H1 (cell line): ENCODE results near the gene SRF. TPM values are rescaled to one million over a fixed set of nuclear protein-coding genes. Genes with fewer than 3 reads are reported as not detected.

Experiments
- CTCF ChIA-PET: fragments of 300-600 bp; sonication (Branson Sonifier 250); formaldehyde crosslinking; loops from one replicate; lab custom pipeline; 2021; ENCODE audit not compliant: partially characterized antibody; lab: Charles Lee
- POLR2A ChIA-PET: fragments of 300-600 bp; sonication (Branson Sonifier 250); formaldehyde crosslinking; loops from one replicate; lab custom pipeline; 2021; ENCODE audit warnings: inconsistent platforms; ENCODE audit not compliant: partially characterized antibody; lab: Charles Lee
- DNase-seq, 2 experiments: peaks; one replicate each; pipeline versions ENCODE4 v3.0.0 to v3.0.0-alpha.2; 2010 to 2022; ENCODE audit warnings: low spot score in 2 of 2, low read depth in 1 of 2, mixed read lengths in 1 of 2
- FAIRE-seq: peaks from 2 replicates; lab custom pipeline; 2011; peaks lifted over from hg19 to GRCh38; lab: Jason Lieb, UNC
- H2AFZ ChIP-seq: 2 replicates; pipeline ENCODE4 v1.8.1; 2012; ENCODE audit warnings: low read length, inconsistent platforms
- H2AK5ac ChIP-seq: 2 replicates; pipeline ENCODE4 v1.6.1; 2013; ENCODE audit warnings: low read depth, low read length
- H2BK120ac ChIP-seq: replicated peaks from 2 replicates; pipeline ENCODE3; 2013; ENCODE audit warnings: low read depth, low read length, inconsistent platforms
- H2BK12ac ChIP-seq: 2 replicates; pipeline ENCODE4 v1.6.1; 2013; ENCODE audit warnings: low read depth, low read length
- H2BK15ac ChIP-seq: 2 replicates; pipeline ENCODE4 v1.6.1; 2013; ENCODE audit warnings: low read length
- H2BK20ac ChIP-seq: 2 replicates; pipeline ENCODE4 v1.6.1; 2013; ENCODE audit warnings: low read length
- H2BK5ac ChIP-seq: 2 replicates; pipeline ENCODE4 v1.6.1; 2013; ENCODE audit warnings: low read depth, low read length
- H3K14ac ChIP-seq: 2 replicates; pipeline ENCODE4 v1.6.1; 2013; ENCODE audit warnings: inconsistent platforms; ENCODE audit not compliant: insufficient read length
- H3K18ac ChIP-seq: 2 replicates; pipeline ENCODE4 v1.6.1; 2013; ENCODE audit warnings: low read length; ENCODE audit errors: extremely low read depth
- H3K23ac ChIP-seq: 2 replicates; pipeline ENCODE4 v1.6.1; 2013; ENCODE audit warnings: inconsistent platforms; ENCODE audit not compliant: insufficient read length
- H3K23me2 ChIP-seq: 2 replicates; pipeline ENCODE4 v1.6.1; 2013; ENCODE audit warnings: low read depth, low read length
- H3K27ac ChIP-seq: 2 replicates; pipeline ENCODE4 v1.6.1; 2011; ENCODE audit warnings: low read depth, low read length, inconsistent platforms
- H3K27me3 ChIP-seq, 4 experiments: replicated peaks in 1 of 4; 1 replicate in 1 of 4; 2 replicates in 3 of 4; pipeline versions ENCODE4 v1.6.1 to v1.8.1; 2011 to 2013; ENCODE audit warnings: low read length in 3 of 4, mild to moderate bottlenecking in 3 of 4, inconsistent platforms in 2 of 4, mixed read lengths in 2 of 4, moderate library complexity in 1 of 4; ENCODE audit not compliant: control insufficient read depth in 3 of 4, insufficient read depth in 3 of 4; ENCODE audit errors: extremely low read depth in 1 of 4
- H3K36me3 ChIP-seq, 4 experiments: 2 replicates each; pipeline versions ENCODE4 v1.6.1 to v1.8.1; 2011 to 2013; ENCODE audit warnings: mild to moderate bottlenecking in 4 of 4, low read length in 3 of 4, moderate library complexity in 2 of 4, control low read depth in 1 of 4, inconsistent platforms in 1 of 4; ENCODE audit not compliant: insufficient read depth in 4 of 4, control insufficient read depth in 2 of 4
- H3K4ac ChIP-seq: replicated peaks from 2 replicates; pipeline ENCODE3; 2013; ENCODE audit warnings: low read length, low read depth, mixed read lengths, inconsistent platforms; ENCODE audit not compliant: insufficient read length
- H3K4me1 ChIP-seq, 4 experiments: replicated peaks in 1 of 4; 1 replicate in 1 of 4; 2 replicates in 3 of 4; pipeline versions ENCODE4 v1.6.1 to v1.8.1; 2011 to 2013; ENCODE audit warnings: low read length in 3 of 4, inconsistent platforms in 2 of 4, mixed read lengths in 1 of 4; ENCODE audit not compliant: insufficient read depth in 4 of 4, control insufficient read depth in 3 of 4
- H3K4me2 ChIP-seq, 2 experiments: 2 replicates each; pipeline versions ENCODE4 v1.6.1 to v1.8.1; 2011 to 2013; ENCODE audit warnings: low read depth in 2 of 2, low read length in 2 of 2, control low read depth in 1 of 2, inconsistent platforms in 1 of 2, mild to moderate bottlenecking in 1 of 2; ENCODE audit not compliant: insufficient read depth in 1 of 2
- H3K4me3 ChIP-seq, 4 experiments: fragments of 200-600, 300-600 bp in 1 of 4; sonication (generic), shearing (Covaris generic), sonication (Bioruptor Twin) in 1 of 4; 2 replicates each; pipeline versions ENCODE4 v1.5.1 to v1.8.1; 2011 to 2016; ENCODE audit warnings: low read length in 4 of 4, low read depth in 3 of 4, control low read depth in 2 of 4, inconsistent platforms in 2 of 4, mild to moderate bottlenecking in 2 of 4, mixed read lengths in 1 of 4, moderate library complexity in 1 of 4; ENCODE audit not compliant: insufficient read depth in 2 of 4; ENCODE audit errors: extremely low read depth in 1 of 4
- H3K56ac ChIP-seq: replicated peaks from 2 replicates; pipeline ENCODE3; 2013; ENCODE audit warnings: low read depth, mild to moderate bottlenecking, mixed read lengths, low read length, inconsistent platforms; ENCODE audit not compliant: insufficient read length
- H3K79me1 ChIP-seq: 2 replicates; pipeline ENCODE4 v1.6.1; 2013; ENCODE audit warnings: low read depth, low read length, control low read depth
- H3K79me2 ChIP-seq, 2 experiments: 2 replicates each; pipeline versions ENCODE4 v1.6.1 to v1.8.1; 2012 to 2013; ENCODE audit warnings: low read length in 2 of 2, mild to moderate bottlenecking in 2 of 2, inconsistent platforms in 1 of 2; ENCODE audit not compliant: insufficient read depth in 2 of 2, control insufficient read depth in 1 of 2
- H3K9ac ChIP-seq, 4 experiments: replicated peaks in 1 of 4; 1 replicate in 1 of 4; 2 replicates in 3 of 4; pipeline versions ENCODE4 v1.6.1 to v1.8.1; 2011 to 2013; ENCODE audit warnings: low read depth in 3 of 4, low read length in 3 of 4, control low read depth in 2 of 4, mild to moderate bottlenecking in 2 of 4, moderate library complexity in 2 of 4, inconsistent platforms in 1 of 4; ENCODE audit errors: extremely low read depth in 1 of 4
- H3K9me3 ChIP-seq, 2 experiments: 2 replicates each; pipeline versions ENCODE4 v1.6.1 to v1.8.1; 2012 to 2013; ENCODE audit warnings: mild to moderate bottlenecking in 2 of 2, moderate library complexity in 2 of 2, control low read depth in 1 of 2, inconsistent platforms in 1 of 2, low read depth in 1 of 2, low read length in 1 of 2, mixed read lengths in 1 of 2; ENCODE audit not compliant: insufficient read depth in 2 of 2
- H4K20me1 ChIP-seq, 2 experiments: replicated peaks in 1 of 2; 2 replicates each; pipeline versions ENCODE3 to v1.8.1; 2011 to 2013; ENCODE audit warnings: inconsistent platforms in 2 of 2, low read length in 2 of 2, mild to moderate bottlenecking in 1 of 2; ENCODE audit not compliant: insufficient read depth in 2 of 2, control insufficient read depth in 1 of 2
- H4K5ac ChIP-seq: 2 replicates; pipeline ENCODE4 v1.6.1; 2013; ENCODE audit warnings: low read length, low read depth, mixed read lengths, inconsistent platforms; ENCODE audit not compliant: insufficient read length
- H4K8ac ChIP-seq: 2 replicates; pipeline ENCODE4 v1.8.0; 2013; ENCODE audit warnings: mild to moderate bottlenecking, moderate library complexity, low read length, inconsistent platforms; ENCODE audit not compliant: insufficient read depth; ENCODE audit errors: extremely low read depth
- H4K91ac ChIP-seq: replicated peaks from 2 replicates; pipeline ENCODE3; 2013; ENCODE audit warnings: low read length, mixed read lengths, inconsistent platforms; ENCODE audit not compliant: insufficient read length
- CEBPB ChIP-seq: IDR thresholded peaks from 2 replicates; pipeline ENCODE4 v1.6.1; 2012; ENCODE audit warnings: low read depth, low read length
- CHD1 ChIP-seq: IDR thresholded peaks from 2 replicates; pipeline ENCODE4 v1.6.1; 2012; ENCODE audit warnings: low read depth, low read length, improper control_type of control experiment
- MAFK ChIP-seq: IDR thresholded peaks from 2 replicates; pipeline ENCODE4 v1.6.1; 2012; ENCODE audit warnings: low read depth, mild to moderate bottlenecking, improper control_type of control experiment, low read length
- PHF8 ChIP-seq: fragments of 200-600 bp; sonication (generic); conservative IDR thresholded peaks from 2 replicates; pipeline ENCODE4 v1.7.1; 2012; ENCODE audit warnings: low read depth, mild to moderate bottlenecking, inconsistent platforms, low read length, moderate library complexity
- RNF2 ChIP-seq: fragments of 200-900, 300-1000 bp; sonication (generic); IDR thresholded peaks from 2 replicates; pipeline ENCODE4 v1.7.1; 2016; ENCODE audit warnings: borderline replicate concordance, low read depth, mild to moderate bottlenecking, antibody characterized with exemption, low read length; ENCODE audit not compliant: poor library complexity, severe bottlenecking; ENCODE audit errors: missing control alignments
- TBP ChIP-seq: IDR thresholded peaks from 2 replicates; pipeline ENCODE4 v1.6.1; 2011; ENCODE audit warnings: low read depth, low read length, improper control_type of control experiment
- YY1 ChIP-seq: IDR thresholded peaks from 2 replicates; pipeline ENCODE4 v1.6.1; 2011; ENCODE audit warnings: low read depth, mild to moderate bottlenecking, low read length
- WGBS, 2 experiments: shearing (Covaris generic) in 1 of 2; methylation state at CpG; one replicate each; pipeline versions ENCODE4 v1.1.6 to v1.1.7; 2013 to 2015; ENCODE audit warnings: low lambda C conversion rate in 2 of 2, mixed read lengths in 2 of 2, inconsistent platforms in 1 of 2, low coverage in 1 of 2, missing lambda C conversion rate in 1 of 2; ENCODE audit not compliant: insufficient replicate concordance in 2 of 2, insufficient coverage in 1 of 2, insufficient read length in 1 of 2; ENCODE audit errors: extremely low coverage in 1 of 2, missing lambda C conversion rate in 1 of 2; 5-methylcytosine and 5-hydroxymethylcytosine counted together
- polyA plus RNA-seq, 7 experiments: library from polyadenylated mRNA; depleted of rRNA in 3 of 7; stranded (reverse) in 5 of 7; unstranded in 2 of 7; fragments of >200 nt in 5 of 7; fragments of 200-250 nt in 2 of 7; gene quantifications; 1 replicate in 5 of 7; 2 replicates in 1 of 7; 4 replicates in 1 of 7; pipeline versions ENCODE4 v1.2.1 to v1.2.3, GENCODE V29; 2011 to 2013; ENCODE audit warnings: missing spikeins in 2 of 7, mixed read lengths in 2 of 7
- total RNA-seq: library from RNA; stranded (reverse); fragmentation: NEBNext Ultra II Directional; extraction: Animal tissue kit (Norgen Biotek cat#: 25700); gene quantifications from 2 replicates; pipeline ENCODE4 v1.2.1, GENCODE V29; 2021

Gene SRF
- total and polyA plus RNA-seq, 2 of the 8 experiments (the other 6 are each of a cell fraction or from before 2014, with no cell fraction given), result 49.0 to 69.5 TPM

DNA sequence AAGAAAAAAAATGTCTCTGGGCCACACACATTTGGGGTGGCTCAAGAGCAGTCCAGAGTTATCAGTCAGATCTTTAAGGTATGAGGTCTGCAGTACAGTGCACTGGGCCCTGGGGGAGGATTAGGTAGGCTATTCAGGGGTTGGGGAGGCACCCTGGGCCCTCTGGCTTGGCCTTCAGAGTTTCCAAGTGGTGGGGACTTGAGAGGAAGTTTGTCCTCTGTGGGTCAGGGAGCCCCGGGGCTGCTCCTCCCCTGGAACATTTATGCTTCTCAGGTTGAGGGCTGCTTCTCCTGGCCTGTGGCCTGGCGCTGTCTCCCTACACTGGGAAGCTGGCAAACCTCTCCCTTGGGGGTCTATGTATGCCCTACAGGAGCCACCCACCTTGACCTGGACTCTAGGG is 48.9 kb upstream of the SRF start:
- peaks cover 0 to 81% of the 10 kb centered on the region in 2 experiments; a peak in 3 of 4 replicates for H3K79me2 ChIP-seq
- no peaks in the 10 kb centered on the region for H3K36me3 ChIP-seq
- no peak overlapping the region for H2BK5ac ChIP-seq
- DNase-seq (no peak), FAIRE-seq (no peak)
- H3K23ac ChIP-seq, result no peak overlapping the region
- H3K4me3 ChIP-seq, result no peak overlapping the region
- H2BK15ac ChIP-seq, result no peak overlapping the region
- WGBS, 2 experiments, result 89% methylated on average over 2 of the region's 2 CpGs; no CpG with 5 or more reads in 1 of the 2 experiments
- peaks cover 23% of the 10 kb centered on the region for H3K79me1 ChIP-seq
- H2BK120ac ChIP-seq, result no peak overlapping the region
- no peak overlapping the region for H3K4ac ChIP-seq
- H4K8ac ChIP-seq, result no peak overlapping the region
- H2AFZ ChIP-seq, result no peak overlapping the region
- TF ChIP-seq TBP (no peak), MAFK (no peak), YY1 (no peak), RNF2 (no peak), CHD1 (no peak), CEBPB (no peak), PHF8 (no peak)
- no peaks in the 10 kb centered on the region for H3K27me3 ChIP-seq
- no peaks in the 10 kb centered on the region for H3K9me3 ChIP-seq
- H3K18ac ChIP-seq, result no peak overlapping the region
- CTCF ChIA-PET, result no interaction called here
- peaks cover 5 to 22% (median 13%) of the 10 kb centered on the region in 4 experiments for H3K4me1 ChIP-seq
- no peak overlapping the region for H2BK20ac ChIP-seq
- no peak overlapping the region for H3K4me2 ChIP-seq
- H2BK12ac ChIP-seq, result no peak overlapping the region
- H4K91ac ChIP-seq, result no peak overlapping the region
- POLR2A ChIA-PET, result interaction anchor here (0.6 to 3.2 kb wide), 2 partner anchors 45 to 158 kb away, joined by 3 to 11 read pairs; partner anchors contain the start of gene PTK7
- H3K56ac ChIP-seq, result no peak overlapping the region
- H3K9ac ChIP-seq, result no peak overlapping the region
- no peak overlapping the region for H3K14ac ChIP-seq
- peaks cover 7 to 13% of the 10 kb centered on the region in 2 experiments for H4K20me1 ChIP-seq
- no peak overlapping the region for H4K5ac ChIP-seq
- H3K27ac ChIP-seq, result no peak overlapping the region
- no peaks in the 10 kb centered on the region for H3K23me2 ChIP-seq
- H2AK5ac ChIP-seq, result no peak overlapping the region
